SK-N-DZ (cell line): ENCODE data around the gene RASA3.
"Not testable (repeated sequence)": the region's sequence is repeated elsewhere in the genome, so short reads cannot be mapped to it uniquely, and the experiment has no call there.

Experiments used
- DNase-seq: peaks from one replicate; pipeline ENCODE4 v3.0.0-alpha.2; 2015; ENCODE audit warnings: low spot score

RASA3 gene

GRCh38 chr13:113990321-113990837 lies 142.0 kb downstream of the RASA3 start:
- DNase-seq = no peak

GRCh38 chr13:113989585-113990300 lies 142.7 kb downstream of the RASA3 start:
- no peak for DNase-seq

- not testable (repeated sequence) for DNase-seq
Observed at GRCh38 chr13:113988859-113989258, 143.6 kb downstream of the RASA3 start.

- no peak for DNase-seq
Observed at GRCh38 chr13:113982296-113982661, 150.1 kb downstream of the RASA3 start.

- DNase-seq = no peak
Observed at GRCh38 chr13:113981611-113982295, 150.7 kb downstream of the RASA3 start.

- DNase-seq = no peak
Observed at GRCh38 chr13:113981194-113981605, 151.2 kb downstream of the RASA3 start.

GRCh38 chr13:113980489-113981064 lies 151.8 kb downstream of the RASA3 start:
- DNase-seq = no peak

GRCh38 chr13:113979791-113980471 lies 152.5 kb downstream of the RASA3 start:
- no peak for DNase-seq

GRCh38 chr13:113978741-113979481 lies 153.5 kb downstream of the RASA3 start:
- DNase-seq = no peak

- no peak for DNase-seq
Observed at GRCh38 chr13:113977976-113978375, 154.4 kb downstream of the RASA3 start.

- DNase-seq = no peak
Observed at GRCh38 chr13:113976711-113977684, 155.4 kb downstream of the RASA3 start.

GRCh38 chr13:113975416-113975815 lies 157.0 kb downstream of the RASA3 start:
- no peak for DNase-seq

- no peak for DNase-seq
Observed at GRCh38 chr13:113974304-113975281, 157.8 kb downstream of the RASA3 start.

- DNase-seq = no peak
Observed at GRCh38 chr13:113973218-113974164, 158.9 kb downstream of the RASA3 start, which contains the start of gene C13orf46. TSS of gene C13orf46 (minus strand) at chr13:113974076. CDS start at chr13:113973997, 79 bp downstream.

GRCh38 chr13:113972451-113973217 lies 159.8 kb downstream of the RASA3 start:
- DNase-seq = no peak

- DNase-seq = no peak
Observed at GRCh38 chr13:113971471-113972231, 160.8 kb downstream of the RASA3 start.
